ENCODE measurements around the gene PLEKHG3.

The PLEKHG3 gene

DNA sequence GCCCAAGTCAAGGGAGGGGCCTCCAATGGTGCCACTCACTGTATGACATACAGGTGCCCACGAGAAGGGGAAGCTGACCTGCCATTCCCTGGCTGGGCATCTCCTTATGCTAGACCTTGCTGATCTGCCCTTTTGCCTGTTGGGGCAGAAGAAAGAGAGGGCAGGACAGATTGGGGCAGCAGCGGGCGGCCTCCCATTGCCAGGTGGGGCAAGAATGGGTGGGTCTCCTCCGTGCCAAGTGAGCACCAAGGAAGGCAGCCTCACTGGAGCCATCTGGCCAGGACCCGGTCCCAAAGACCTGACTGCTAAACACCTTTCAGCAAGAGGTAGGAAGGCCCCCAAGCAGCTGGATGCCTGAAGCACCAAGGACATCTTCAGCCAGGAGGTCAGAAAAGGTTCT, 50.5 kb downstream of the PLEKHG3 start:
- no peak overlapping the region for H3K4me3 ChIP-seq (ENCODE audit: control insufficient read depth, low read depth, low read length)
- no peak for DNase-seq (ENCODE audit: low read depth)
- TF ChIP-seq, protein P1, sequence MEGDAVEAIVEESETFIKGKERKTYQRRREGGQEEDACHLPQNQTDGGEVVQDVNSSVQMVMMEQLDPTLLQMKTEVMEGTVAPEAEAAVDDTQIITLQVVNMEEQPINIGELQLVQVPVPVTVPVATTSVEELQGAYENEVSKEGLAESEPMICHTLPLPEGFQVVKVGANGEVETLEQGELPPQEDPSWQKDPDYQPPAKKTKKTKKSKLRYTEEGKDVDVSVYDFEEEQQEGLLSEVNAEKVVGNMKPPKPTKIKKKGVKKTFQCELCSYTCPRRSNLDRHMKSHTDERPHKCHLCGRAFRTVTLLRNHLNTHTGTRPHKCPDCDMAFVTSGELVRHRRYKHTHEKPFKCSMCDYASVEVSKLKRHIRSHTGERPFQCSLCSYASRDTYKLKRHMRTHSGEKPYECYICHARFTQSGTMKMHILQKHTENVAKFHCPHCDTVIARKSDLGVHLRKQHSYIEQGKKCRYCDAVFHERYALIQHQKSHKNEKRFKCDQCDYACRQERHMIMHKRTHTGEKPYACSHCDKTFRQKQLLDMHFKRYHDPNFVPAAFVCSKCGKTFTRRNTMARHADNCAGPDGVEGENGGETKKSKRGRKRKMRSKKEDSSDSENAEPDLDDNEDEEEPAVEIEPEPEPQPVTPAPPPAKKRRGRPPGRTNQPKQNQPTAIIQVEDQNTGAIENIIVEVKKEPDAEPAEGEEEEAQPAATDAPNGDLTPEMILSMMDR (conservative IDR thresholded peaks at IDR 0.05; ENCODE audit: control insufficient read depth, insufficient read depth, low read depth, low read length) = no peak

DNA sequence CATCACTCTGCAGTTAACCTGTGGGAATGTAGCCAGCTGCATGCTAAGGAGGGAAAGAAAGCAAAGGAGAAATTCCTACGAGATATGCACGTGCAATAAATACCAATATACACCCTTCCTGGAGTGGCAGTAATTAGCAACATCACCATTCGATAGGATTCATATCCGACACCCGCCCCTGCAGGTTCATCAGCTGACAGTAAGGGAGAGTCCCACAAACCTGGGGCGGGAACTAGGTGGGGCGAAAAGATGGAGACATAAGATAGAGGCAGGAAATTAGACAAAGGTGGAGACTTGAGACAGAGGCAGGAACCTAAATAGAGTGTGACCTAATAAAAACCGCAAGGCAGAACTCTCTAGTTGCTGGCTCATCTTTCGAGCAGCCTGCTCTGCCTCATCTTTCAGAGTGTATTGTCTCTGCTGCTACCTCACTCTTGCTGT, 51.6 kb downstream of the PLEKHG3 start:
- H3K4me3 ChIP-seq (ENCODE audit: control insufficient read depth, low read depth, low read length) = no peak overlapping the region
- TF ChIP-seq, protein P1 (conservative IDR thresholded peaks at IDR 0.05; ENCODE audit: control insufficient read depth, insufficient read depth, low read depth, low read length) = no peak
- peak; percentile 48 for DNase-seq (ENCODE audit: low read depth)

DNA sequence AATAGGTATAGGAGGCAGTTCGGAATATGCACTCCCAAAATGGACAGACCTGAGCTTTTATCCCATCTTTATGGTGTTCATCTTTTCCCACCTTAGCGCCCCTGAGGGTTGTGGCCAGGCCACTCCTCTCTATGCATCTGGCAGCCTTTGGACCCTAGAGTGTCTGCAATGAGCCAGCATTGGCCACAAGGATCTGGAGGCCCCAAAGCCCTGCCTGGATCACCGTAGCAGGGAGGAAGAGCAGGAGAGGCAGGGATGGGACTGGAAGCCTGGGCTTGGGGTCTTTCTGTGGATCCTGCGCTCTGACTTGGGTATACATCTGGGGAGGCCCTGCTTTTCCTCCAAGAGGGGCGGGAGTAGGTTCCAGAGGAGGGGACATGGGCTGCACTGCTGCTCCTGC, 52.5 kb downstream of the PLEKHG3 start:
- no peak overlapping the region for H3K4me3 ChIP-seq (ENCODE audit: control insufficient read depth, low read depth, low read length)
- TF ChIP-seq, protein P1 (conservative IDR thresholded peaks at IDR 0.05; ENCODE audit: control insufficient read depth, insufficient read depth, low read depth, low read length) = no peak
- no peak for DNase-seq (ENCODE audit: low read depth)

DNA sequence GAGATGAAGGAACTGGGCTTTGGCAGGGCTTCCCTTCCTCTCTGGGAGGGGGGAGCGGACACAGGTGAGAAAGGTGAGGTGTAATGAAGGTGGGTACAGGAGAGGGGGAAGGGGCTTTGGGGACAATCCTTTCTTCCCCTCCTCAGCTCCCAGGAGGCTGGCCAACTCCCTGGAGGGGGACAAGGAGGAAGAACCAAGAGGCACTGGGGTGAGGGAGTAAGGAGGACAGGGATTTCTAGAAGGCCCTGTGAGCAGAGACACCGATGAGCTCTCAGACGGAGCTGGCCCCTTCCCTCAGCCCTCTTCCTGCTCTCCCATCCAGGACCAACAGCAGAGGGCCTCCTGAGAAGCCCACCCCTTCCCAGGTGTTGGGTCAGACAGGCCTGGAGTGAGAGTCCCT, 53.4 kb downstream of the PLEKHG3 start:
- TF ChIP-seq, protein P1 (conservative IDR thresholded peaks at IDR 0.05; ENCODE audit: control insufficient read depth, insufficient read depth, low read depth, low read length) = no peak
- no peak for DNase-seq (ENCODE audit: low read depth)
- H3K4me3 ChIP-seq (ENCODE audit: control insufficient read depth, low read depth, low read length) = no peak overlapping the region

DNA sequence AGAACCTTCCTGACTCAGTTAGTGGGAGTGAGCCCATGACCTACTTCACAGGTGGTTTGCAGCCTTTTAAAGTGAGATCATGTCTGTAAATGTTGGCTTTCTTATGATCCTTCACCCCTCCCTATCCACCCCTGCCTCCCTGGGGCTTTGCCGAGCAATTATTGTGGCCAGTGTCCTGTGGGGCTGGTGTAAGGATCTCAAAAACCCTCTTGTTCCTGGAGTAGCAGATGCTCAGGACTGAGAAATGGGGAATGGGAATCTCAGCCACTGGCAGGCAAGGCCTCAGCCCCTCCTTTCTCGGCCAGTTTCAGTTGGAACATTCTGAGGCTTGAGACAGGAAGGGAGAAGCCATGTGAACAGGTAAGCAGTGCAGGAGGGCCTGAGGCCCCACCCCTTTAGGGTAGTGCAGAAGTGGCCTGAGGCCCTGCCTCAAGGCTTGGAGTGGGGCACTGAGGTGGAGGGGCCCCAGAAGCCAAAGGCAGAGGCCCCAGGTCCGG, 53.8 kb downstream of the PLEKHG3 start:
- TF ChIP-seq, protein P1 (conservative IDR thresholded peaks at IDR 0.05; ENCODE audit: control insufficient read depth, insufficient read depth, low read depth, low read length) = no peak
- H3K4me3 ChIP-seq (ENCODE audit: control insufficient read depth, low read depth, low read length) = no peak overlapping the region
- peak; percentile 39 for DNase-seq (ENCODE audit: low read depth)

DNA sequence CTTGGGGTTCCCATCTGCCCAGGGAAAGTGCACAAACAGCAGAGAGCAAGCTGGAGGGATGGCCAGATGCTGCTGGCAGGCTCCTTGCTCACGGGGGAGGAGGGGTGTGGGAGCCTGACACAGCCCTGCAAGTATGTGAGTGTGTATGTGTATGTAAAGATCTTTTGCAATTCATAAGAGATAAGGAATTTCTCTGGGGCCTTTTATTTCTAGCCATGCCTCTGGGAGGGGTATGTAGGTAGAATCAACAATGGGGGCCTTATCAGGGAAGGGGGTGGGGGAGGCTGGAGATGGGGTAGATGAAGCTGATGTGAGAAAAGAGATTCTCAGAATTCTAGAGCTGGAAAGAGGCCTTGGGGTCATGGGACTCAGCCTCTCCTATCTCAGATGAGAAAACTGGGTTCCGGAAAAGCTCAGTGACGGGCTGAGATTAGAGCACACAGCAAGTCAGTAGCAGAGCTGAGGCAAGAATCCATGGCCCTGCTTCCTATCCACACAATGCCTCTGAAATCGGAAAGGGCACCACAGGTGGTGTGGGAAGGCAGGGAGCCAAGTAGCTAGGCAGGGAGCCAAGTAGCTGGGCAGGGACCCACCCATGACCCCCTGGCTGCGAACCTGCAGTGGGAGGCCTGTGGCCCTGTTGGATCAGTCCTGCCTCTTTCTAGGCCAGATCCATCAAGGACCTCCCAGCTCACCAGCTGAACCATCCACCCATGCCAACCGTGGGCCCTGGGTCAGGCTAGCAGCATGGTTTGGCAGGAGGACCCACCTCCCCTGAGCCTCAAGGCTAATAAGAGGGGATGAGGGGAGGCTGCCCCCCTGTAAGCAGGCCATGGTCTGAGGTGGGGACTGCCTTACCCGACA, 54.7 kb downstream of the PLEKHG3 start:
- H3K4me3 ChIP-seq (ENCODE audit: control insufficient read depth, low read depth, low read length) = no peak overlapping the region
- DNase-seq (ENCODE audit: low read depth) = peak; percentile 86
- TF ChIP-seq, protein P1 (conservative IDR thresholded peaks at IDR 0.05; ENCODE audit: control insufficient read depth, insufficient read depth, low read depth, low read length) = no peak
